Activated CD4-positive, alpha-beta memory T cell treated with anti-CD3 and anti-CD28 coated beads for 36 hours (primary cell): Measurements from ENCODE around the gene PPCS. TPM values are rescaled to one million over a fixed set of nuclear protein-coding genes. Genes with fewer than 3 reads are reported as not detected.
"Not testable (repeated sequence)": the region's sequence is repeated elsewhere in the genome, so short reads cannot be mapped to it uniquely, and the experiment has no call there.

Experiments used
- CTCF ChIA-PET: fragments of 350-600 bp; sonication (Branson Sonifier 250); formaldehyde crosslinking; loops from one replicate; lab custom pipeline; 2021; ENCODE audit warnings: antibody characterized with exemption, inconsistent platforms; lab: Charles Lee
- POLR2A ChIA-PET: fragments of 350-600 bp; sonication (Branson Sonifier 250); formaldehyde crosslinking; loops from one replicate; lab custom pipeline; 2021; ENCODE audit warnings: antibody characterized with exemption; lab: Charles Lee
- DNase-seq: peaks from one replicate; pipeline ENCODE4 v3.0.0-alpha.2; 2020
- H3K27ac Mint-ChIP-seq: one replicate; pipeline ENCODE4 v1.8.0; 2021; ENCODE audit warnings: mixed read lengths
- H3K27me3 Mint-ChIP-seq: one replicate; pipeline ENCODE4 v1.8.0; 2021; ENCODE audit warnings: mixed read lengths
- H3K36me3 Mint-ChIP-seq: one replicate; pipeline ENCODE4 v1.8.0; 2021; ENCODE audit warnings: mixed read lengths
- H3K4me1 Mint-ChIP-seq: one replicate; pipeline ENCODE4 v1.8.0; 2021; ENCODE audit warnings: low read depth, mixed read lengths
- H3K4me3 Mint-ChIP-seq: one replicate; pipeline ENCODE4 v1.8.0; 2021; ENCODE audit warnings: mild to moderate bottlenecking, mixed read lengths
- H3K9me3 Mint-ChIP-seq: one replicate; pipeline ENCODE4 v1.8.0; 2021; ENCODE audit warnings: mixed read lengths
- intact Hi-C: fragments of 100-400 bp; cut with micrococcal nuclease; formaldehyde crosslinking; loops from one replicate; pipeline ENCODE4 v1.15.1; 2023
- total RNA-seq, 2 experiments: library from RNA; stranded (reverse); gene quantifications; one replicate each; pipeline ENCODE4 v1.2.3, GENCODE V29; 2021

The PPCS gene
- total RNA-seq, 2 experiments from 2014 or later: 50.8 to 52.3 TPM

DNA sequence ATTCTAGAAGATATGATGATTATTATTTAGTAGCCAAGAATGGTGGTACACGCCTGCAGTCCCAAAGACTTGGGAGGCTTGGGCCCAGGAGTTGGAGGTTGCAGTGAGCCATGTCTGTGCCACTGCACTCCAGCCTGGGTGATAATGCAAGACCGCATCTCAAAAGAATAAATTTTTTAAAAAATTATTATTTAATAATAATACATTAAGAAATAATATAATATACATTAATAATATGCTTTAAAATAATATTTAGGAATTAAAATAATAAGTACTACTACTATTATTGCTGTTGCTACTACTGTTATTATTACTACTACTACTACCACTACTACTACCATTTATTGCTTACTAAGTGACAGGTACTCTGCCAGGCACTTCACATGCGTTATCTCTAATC is 33.9 kb downstream of the PPCS start:
- intact Hi-C loops: no loop called here
- Mint-ChIP-seq H3K36me3 (peaks cover 10% of the 10 kb centered on the region), H3K4me3 (no peak overlapping the region), H3K27ac (no peak overlapping the region), H3K9me3 (peaks cover 4% of the 10 kb centered on the region), H3K4me1 (no peaks in the 10 kb centered on the region), H3K27me3 (no peaks in the 10 kb centered on the region)
- DNase-seq: no peak
- POLR2A ChIA-PET: no interaction called here
- CTCF ChIA-PET: no interaction called here

DNA sequence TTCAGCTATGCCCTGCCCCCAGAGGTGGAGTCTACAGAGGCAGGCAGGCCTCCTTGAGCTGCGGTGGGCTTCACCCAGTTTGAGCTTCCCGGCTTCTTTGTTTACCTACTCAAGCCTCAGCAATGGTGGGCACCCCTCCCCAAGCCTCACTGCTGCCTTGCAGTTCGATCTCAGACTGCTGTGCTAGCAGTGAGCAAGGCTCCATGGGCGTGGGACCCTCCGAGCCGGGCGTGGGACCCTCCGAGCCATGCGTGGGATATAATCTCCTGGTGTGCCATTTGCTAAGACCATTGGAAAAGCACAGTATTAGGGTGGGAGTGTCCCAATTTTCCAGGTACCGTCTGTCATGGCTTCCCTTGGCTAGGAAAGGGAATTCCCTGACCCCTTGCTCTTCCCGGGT is 45.7 kb downstream of the PPCS start:
- Mint-ChIP-seq H3K9me3 (peaks cover 43% of the 10 kb centered on the region), H3K36me3 (peaks cover 34% of the 10 kb centered on the region)
- H3K27ac Mint-ChIP-seq, POLR2A ChIA-PET, H3K27me3 Mint-ChIP-seq, H3K4me3 Mint-ChIP-seq, DNase-seq, H3K4me1 Mint-ChIP-seq, CTCF ChIA-PET, intact Hi-C loops: not testable (repeated sequence)

DNA sequence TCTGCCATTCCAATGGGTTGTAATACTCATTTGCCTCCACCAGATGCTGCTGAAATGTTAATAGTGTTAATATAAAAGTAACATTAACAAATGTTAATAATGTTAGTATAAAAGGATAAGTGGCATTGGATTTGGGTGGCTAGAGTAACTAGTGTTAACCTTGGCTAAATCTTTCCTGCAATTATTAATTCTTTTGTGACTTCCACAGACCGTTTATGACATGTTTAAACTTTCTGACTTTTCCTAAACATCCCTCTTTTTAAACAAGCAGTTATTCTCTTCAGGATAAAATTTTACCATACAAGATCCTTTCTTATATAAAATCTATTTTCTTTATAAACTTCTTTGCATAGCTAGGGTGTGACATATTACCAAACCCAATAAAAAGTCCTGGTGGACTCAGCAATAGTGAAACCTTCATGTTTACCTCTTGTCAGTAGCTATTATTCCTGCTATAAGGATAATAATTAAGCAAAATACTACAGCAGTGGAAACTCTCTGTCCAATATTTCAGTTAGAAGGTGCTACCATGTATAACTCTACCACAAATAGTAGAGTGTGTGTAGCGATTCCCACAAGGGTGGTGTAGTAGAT is 48.3 kb downstream of the PPCS start:
- Mint-ChIP-seq H3K36me3 (peaks cover 45% of the 10 kb centered on the region), H3K4me1 (no peaks in the 10 kb centered on the region), H3K4me3 (no peak overlapping the region), H3K27me3 (no peaks in the 10 kb centered on the region), H3K27ac (no peak overlapping the region), H3K9me3 (peaks cover 51% of the 10 kb centered on the region)
- no peak for DNase-seq
- ChIA-PET CTCF (no interaction called here), POLR2A (no interaction called here)
- intact Hi-C loops: no loop called here

DNA sequence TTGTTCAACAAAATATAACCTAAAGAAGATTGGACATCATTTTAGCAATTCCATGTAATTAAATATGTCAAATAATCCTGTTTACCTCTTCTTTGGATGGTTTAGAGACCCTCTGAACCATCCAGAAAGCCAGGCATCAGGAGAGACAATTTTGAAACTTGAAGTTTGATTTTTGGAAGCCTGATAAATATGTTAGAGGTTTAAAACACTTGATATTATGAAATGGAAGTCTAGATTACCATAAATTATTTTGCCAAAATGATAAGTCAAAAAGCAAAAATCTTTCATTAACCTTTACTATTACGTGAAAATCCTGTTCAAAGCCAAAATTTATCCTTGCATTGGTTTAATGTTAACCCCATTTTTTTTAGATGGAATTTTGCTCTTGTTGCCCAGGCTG is 50.2 kb downstream of the PPCS start:
- no peaks in the 10 kb centered on the region for H3K4me1 Mint-ChIP-seq
- CTCF ChIA-PET: no interaction called here
- H3K27ac Mint-ChIP-seq: no peak overlapping the region
- POLR2A ChIA-PET: no interaction called here
- peaks cover 54% of the 10 kb centered on the region for H3K36me3 Mint-ChIP-seq
- H3K4me3 Mint-ChIP-seq: no peak overlapping the region
- H3K9me3 Mint-ChIP-seq: peaks cover 67% of the 10 kb centered on the region
- DNase-seq: no peak
- intact Hi-C loops: no loop called here
- H3K27me3 Mint-ChIP-seq: no peaks in the 10 kb centered on the region

Other genes with a start within 250 kb of the PPCS start
- 10 to 100 TPM; 37.3 to 40.8 TPM for gene FOXJ3, start 121.3 kb upstream of the PPCS start, total RNA-seq
- gene RIMKLA, start 75.8 kb upstream of the PPCS start, total RNA-seq: 1 to 10 TPM; 3.0 to 3.2 TPM
- 1 to 10 TPM in 1 of 2 experiments, under 1 TPM in 1; 0.97 to 1.3 TPM for gene ZMYND12, start 521 bp upstream of the PPCS start, total RNA-seq
- 1 to 10 TPM; 1.5 to 2.3 TPM for gene CCDC30, start 6.7 kb downstream of the PPCS start, total RNA-seq
- gene PPIH, start 201.9 kb downstream of the PPCS start, total RNA-seq: 10 to 100 TPM; 91.0 to 94.0 TPM
- gene YBX1, start 225.9 kb downstream of the PPCS start, total RNA-seq: 1,000 to 10,000 TPM; 1,101 to 1,134 TPM